NCI-H69 (cell line): ENCODE measurements around the gene GLA.

ENCODE experiments used
- DNase-seq: peaks from one replicate; lab custom pipeline; 2025; lab: John Stamatoyannopoulos, UW

Gene GLA

DNA sequence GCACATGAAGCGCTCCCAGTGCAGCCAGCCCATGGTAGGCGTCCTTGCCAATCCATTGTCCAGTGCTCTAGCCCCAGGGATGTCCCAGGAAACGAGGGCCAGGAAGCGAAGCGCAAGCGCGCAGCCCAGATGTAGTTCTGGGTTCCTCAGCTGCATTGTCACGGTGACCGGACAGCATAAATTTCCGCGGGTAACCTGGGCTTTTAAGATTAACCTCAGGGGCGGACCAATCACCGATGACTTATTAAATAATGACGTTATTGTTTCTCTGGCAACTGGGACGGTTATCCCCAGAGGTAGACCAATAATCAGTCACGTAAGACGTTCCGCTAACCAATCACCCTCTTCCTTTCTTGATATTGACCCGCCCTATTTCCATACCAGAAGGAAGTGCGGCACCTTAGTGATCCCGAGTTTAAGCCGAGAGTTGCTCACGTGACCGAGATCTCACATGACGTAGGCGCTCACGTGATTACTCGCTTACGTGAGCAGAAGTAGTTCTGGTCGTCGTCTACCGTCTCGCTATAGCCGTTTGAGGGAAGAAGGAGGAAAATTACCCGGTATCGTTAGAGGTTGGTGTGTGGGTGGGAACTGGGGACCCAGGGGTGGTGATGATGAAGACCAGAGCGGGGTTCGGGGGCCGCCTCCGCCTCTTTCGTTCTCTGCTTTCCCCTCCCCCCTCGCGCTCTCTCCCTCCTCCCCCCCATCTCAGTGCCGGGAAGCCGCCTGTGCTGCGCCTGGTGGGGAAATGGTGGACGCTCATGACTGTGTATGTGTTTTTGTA is at the start of gene GLA, which contains the start of gene HNRNPH2:
Gene GLA (minus strand): TSS at position 178 of the 784 bp plus-strand sequence. CDS start 22 bp downstream, at position 156.
Gene HNRNPH2 (plus strand): TSS at position 475 of the 784 bp plus-strand sequence. CDS start 3,767 bp downstream, outside the sequence.
- peak; percentile 98 for DNase-seq

DNA sequence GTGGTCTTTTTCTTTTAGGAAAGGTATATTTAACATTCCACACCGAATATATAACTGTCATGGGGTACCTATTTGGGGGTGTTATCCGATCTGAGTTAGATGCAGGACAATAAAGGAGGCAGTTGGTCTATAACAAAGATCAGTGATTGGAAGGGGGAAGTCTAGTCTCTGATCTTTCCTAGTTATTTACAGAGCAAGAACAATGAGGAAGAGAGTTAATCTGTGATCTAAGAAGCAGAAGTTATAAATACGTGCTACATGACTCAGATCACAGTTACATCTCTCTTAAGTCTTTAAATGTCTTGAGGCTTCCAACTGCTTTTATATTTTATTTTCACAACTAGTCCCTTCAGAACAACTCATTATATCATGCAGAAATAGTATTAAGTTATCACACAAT is 44.3 kb upstream of the GLA start:
- DNase-seq = no peak

DNA sequence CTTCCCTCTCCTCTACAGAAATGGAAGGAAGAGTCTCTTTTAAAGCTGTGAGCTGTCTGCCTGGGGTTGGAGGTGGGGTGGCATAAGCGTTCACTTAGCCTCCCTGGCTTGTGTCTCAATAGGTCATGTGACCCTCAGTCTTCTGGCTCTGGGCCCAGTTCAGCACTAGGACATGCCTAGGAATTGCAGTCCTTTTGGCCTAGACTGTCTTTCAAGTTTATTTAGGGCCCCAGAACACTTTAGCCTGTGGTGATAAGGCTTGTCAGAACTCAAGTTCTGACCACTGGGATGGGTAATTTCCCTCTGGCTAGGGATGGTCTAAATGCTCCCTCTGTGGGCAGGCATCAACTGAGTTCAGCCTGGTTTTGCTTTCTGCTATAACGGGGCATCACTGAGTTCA is 43.2 kb upstream of the GLA start:
- DNase-seq = no peak

DNA sequence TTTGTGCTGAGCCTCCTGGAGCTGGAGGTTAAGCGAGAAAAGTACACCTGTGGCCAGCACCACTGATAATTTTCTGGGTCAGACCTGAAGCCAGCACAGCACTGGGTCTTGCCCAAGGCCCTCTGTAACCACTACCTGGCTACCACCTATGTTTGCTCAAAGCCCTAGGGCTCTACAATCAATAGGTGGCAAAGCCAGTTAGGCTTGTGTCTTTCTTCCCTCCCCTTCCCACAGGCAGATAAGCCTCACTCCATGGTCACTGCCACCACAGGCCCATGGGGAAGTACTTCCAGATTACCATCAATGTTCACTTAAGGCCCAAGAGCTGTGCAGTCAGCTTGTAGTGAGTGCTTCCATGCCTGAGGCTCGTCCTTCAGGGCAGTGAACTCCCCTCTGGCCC is 42.4 kb upstream of the GLA start:
- no peak for DNase-seq

DNA sequence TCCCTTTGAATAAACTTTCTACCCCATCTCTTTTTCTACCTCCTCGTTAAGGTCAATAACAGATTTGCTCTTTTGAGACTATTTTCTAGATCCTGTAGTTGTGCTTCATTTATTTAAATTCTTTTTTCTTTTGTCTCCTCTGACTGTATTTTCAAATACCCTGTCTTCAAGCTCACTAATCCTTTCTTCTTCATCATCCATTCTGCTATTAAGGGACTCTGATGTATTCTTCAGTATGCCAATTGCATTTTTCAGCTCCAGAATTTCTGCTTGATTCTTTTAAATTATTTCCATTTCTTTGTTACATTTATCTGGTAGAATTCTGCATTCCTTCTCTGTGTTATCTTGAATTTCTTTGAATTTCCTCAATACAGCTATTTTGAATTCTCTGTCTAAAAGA is 41.6 kb upstream of the GLA start:
- DNase-seq = no peak

DNA sequence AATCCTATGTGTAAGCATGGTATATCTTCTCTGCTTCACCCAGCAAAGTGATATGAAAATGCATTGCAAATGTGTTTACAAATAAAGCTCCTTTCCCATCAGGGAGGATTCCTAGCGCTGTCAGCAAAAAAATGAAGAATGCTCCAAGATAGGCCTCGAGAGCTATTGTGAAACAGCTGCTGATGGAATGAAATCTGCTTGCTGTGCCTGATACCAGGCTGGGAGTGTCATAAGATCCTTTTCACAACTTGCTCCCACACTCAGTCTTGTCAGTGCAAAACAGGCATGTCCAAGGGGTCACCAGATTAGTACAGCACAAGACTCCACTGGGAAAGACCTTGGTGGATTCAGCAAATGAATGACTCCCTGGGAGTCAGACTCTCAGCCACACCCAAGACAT is 34.4 kb upstream of the GLA start:
- no peak for DNase-seq

DNA sequence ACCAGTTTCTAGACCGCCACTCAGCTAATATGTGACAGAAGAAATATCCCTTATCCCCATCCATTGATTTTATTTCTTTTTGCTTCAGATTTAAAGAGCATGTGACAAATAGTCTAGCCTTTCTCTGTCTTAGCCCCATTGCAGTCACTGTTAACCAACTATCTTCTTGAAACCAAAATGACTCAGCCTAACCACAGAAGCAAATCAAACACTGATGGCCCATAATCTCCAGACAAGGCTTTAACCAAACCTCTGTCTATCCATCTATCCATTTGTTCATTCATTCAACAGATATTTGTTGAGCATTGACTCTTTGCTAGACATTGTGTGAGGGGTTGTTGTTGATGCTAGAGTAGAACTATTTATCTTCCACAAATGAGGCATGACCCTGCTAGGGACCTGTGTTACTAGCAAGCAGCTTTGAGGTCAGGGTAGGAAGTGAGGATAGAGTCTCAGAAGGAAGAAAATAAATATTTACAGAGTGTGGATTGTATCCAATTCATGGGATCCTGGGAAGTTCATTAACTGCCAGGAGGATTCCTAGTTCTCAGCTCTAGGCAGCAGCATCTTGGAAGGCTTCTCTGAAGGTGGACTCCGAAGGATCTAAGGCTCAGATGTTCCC is 22.8 kb upstream of the GLA start:
- no peak for DNase-seq

DNA sequence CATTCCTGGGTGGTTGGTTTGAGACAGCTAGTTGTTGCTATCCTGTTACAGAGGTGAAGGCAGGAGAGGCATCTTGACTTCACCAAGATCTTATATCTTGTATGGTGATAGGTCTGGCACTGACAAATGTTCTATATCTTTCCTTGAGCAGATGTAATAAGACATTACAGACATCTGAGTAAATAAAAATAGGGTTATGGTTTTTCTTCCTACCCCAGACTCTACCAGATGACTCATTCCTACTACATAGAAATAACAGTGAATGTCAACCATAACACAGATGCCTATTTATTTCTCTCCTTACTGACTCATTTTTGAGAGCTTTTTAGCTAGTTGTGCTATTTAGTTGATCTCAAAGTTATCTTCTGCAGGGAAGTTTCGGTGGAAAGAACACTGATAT is 22.2 kb upstream of the GLA start:
- DNase-seq = no peak

DNA sequence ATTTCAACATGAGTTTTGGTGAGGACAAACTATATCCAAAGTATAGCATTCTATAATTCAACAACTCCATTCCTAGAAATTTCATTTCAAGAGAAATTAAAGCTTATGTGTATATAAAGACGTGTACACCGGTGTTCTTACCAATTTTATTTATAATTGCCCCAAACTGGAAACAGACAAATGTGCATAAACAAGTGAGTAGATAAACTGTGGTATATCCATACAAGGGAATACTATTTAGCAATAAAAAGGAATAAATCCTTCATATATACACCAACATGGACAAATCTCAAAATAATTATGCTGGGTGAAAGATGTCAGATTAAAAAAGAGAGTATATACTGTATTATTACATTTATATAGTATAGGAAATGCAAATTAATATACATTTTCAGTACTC is 20.2 kb upstream of the GLA start:
- DNase-seq = no peak

DNA sequence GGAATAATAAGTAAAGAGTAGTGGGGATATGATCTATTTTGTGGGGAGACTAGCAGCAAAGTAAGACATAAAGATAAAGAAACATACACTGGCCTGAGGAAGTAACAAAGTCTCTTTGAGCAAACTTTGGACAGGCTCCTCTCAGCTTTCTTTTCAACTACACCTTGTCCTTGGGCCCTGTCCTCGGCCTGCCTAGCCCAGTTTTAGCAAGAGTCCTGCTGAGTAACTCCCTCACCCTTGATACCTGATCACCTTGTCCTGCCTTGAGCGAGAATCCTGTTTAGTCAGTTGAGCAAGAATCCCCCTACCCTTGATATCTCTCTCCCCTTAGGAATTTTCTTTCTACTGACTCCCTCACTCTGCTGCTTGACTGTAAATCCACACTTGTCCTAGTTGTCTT is 11.8 kb upstream of the GLA start:
- DNase-seq = no peak

DNA sequence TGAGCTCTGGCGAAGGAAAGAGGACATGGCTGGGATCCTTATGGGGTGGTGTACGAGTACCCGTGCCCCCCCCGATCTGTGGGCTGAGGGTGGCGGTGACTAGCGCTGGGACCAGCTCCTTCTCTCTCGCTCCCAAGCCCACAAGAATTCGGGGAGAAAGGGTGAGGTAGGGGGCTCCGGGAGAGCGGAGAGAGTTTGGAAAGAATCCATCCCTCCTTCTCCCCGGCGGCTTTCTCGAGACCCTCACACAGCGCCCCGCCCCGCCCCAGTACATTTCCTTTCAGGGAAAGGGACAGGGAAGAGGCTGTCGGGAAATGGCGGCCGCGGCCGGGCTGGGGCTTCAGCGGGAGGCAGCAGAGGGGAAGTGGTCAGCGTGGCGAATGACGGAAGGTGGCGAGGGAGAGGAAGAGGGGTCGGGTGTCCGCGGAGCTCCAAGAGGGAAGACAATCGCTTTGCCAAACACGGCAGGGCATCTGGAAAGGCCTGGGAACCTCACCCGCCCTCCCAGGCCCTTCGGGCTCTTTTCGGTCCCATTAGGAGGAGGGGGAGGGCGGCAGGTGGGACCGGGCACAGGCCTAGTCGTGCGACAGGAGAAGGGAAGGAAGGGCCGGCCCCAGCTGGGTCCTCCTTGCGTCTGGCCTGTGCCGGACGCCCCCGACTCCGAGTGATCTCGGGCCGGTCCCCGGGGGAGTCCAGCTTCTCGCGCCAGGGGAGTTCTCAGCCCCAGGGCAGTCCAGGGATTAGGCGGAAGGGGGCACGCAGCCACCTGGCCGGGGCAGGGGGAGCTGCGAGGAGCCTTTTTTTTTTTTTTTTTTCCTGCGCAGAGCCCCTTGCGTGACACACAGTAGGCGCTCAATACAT is 10.5 kb upstream of the GLA start:
- DNase-seq = peak; percentile 72

DNA sequence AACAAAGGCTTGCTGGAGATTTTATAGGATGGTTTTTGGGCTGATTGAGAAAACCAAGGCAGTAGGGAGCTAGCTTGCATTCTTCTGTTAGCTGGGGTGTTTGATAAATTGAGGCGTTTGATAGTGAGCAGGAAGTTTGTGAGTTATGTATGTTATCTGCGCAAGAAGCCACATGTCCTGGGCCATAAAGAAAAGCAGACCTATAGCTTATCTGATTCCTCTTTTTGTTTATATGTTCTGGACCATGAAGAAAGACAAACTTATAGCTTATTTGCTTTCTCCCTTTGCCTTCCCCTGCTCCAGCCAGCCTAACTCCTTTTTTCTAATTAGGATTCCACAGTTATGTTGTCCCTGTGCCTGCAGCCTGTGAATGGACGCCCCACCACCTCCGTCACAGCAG is 9.5 kb upstream of the GLA start:
- no peak for DNase-seq

DNA sequence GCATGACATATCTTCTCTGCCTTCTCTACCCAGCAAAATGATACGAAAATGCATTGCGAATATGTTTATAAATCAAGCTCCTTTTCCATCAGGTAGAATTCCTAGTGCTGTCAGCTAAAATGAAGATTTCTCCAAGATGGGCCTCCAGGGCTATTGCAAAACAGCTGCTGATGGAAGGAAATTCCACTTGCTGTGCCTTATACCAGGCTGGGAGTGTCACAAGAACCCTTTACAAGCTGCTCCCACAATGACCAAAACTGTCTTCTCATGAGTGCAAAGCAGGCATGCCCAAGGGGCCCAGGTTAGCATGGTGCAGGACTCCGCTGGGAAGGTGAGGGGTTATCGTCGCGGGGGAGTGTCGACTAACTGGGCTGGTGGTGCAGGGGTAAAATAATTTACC is 9.0 kb upstream of the GLA start:
- DNase-seq = no peak

DNA sequence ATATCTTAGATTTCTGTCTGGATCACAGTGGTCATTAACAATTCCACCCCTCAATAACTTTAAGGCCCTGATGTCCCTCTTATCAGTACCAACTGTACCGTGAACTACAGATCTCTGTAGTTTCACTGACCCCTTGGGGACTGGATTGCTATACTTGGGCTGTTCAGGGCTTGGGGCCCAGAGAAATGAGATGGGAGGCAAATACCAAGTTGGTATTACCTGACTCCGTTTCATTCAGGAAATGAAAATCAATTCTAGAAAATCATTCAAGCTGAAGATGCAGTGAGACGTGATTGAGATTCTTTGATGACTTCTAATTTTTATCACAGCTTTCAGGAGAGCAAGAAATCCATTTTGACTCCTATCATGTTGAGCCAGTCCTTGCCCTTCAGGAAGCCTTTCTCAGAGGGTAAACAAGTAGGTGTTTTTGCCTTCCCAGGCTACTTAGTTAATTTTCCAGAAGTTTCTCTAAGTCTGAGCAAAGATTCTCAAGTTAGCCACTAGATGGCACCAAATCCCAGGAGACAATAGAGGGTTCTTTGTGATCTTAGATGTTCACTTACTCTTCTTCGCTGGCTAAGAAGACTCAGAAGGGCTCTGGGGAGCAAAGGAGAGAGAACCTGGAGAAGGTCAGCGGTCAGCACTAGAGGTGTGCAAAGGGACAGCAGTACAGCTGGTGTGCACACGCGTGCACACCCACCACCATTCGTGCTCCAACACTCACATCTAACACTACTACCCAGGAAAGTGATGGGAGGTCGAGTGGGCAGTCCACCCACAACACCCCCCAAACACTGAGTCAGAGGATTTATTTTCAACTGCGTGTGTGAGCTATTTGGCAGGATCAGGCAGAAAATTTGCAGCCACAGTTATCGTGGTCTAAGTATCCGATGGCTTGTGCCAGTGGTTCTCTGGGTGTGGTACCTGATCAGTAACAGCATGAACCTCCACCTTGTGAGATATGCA is 7.7 kb upstream of the GLA start:
- peak; percentile 67 for DNase-seq

DNA sequence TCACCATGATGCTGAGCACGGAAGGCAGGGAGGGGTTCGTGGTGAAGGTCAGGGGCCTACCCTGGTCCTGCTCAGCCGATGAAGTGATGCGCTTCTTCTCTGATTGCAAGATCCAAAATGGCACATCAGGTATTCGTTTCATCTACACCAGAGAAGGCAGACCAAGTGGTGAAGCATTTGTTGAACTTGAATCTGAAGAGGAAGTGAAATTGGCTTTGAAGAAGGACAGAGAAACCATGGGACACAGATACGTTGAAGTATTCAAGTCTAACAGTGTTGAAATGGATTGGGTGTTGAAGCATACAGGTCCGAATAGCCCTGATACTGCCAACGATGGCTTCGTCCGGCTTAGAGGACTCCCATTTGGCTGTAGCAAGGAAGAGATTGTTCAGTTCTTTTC is 4.3 kb upstream of the GLA start:
- DNase-seq = no peak

DNA sequence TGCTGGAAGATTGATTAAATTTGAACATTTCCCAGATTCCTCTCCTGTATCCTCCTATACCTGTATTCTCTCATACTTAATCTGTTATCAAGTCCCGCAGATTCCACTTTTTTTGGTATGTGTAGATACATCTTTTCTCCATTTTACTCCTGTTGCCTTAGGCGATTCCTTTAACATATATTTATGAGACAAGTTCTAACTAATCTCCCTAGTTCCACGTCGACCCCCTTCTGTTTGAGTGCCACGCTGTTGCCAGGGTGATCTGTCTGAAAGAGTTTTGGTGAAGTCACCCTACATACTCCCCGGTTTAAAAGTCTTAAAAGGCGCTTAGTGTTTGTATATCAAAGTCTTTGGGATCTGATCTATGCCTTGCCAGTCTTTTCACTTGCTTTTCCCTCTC is 2.7 kb upstream of the GLA start:
- peak; percentile 1 for DNase-seq

DNA sequence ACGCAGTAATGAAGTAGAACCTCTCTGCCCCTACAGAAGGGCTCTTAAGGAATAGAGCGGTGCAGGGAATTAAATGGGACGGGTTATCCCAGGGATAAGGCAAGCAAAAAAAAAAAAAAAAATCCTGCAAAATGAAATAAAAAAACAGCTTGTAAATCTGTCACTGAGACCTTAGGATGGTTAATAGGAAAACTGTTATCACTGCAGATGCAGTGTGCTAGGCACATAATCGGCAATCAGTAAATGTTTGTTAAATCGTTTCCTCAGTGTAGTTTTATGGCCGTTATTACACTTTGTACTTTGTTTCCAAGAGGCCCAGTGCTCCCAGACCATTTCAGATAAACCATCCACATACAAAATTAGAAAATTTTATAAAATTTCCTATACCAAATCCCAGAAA is 1.3 kb upstream of the GLA start:
- peak; percentile 23 for DNase-seq

DNA sequence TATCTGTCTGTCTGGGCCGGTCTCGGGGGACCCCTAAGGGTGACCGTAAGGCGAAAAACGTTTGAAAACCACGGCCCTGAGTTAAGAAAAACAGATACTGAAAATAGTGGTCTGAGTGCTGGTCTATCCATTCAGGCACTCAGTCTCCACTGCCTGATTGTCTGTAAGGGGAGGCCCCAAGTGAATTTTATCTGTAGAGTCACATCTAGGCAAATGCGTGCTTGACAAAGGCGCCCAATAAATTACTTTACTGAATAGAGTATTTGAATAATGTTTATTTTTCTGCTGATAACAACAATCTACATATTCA is 762 bp upstream of the GLA start:
- no peak for DNase-seq

DNA sequence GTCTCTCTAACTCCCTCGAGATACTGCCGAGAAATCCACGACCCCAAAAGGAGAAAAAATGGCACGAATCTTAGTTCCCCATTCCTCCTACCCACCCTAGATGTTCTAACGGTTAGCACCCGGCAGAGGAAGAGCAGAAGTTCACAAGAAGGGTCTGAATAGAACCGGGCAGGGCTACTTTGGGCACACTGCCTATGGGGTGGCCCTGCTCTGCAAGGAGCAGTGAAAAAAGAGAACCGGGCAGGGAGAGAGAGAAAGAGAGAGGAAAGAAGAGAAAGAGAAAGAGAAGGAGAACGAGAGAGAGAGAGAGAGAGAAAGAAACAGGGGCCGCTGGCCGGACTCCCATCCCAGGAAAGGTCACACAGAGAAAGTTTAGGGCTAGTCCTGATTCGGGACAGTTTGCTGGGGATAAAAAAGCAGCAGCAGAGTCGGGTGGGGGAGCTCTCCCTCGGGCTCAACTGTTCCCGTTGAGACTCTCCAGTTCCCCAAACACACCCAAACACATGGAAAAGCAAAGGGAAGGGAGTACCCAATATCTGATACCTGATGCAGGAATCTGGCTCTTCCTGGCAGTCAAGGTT is 468 bp downstream of the GLA start:
- DNase-seq = peak; percentile 1

DNA sequence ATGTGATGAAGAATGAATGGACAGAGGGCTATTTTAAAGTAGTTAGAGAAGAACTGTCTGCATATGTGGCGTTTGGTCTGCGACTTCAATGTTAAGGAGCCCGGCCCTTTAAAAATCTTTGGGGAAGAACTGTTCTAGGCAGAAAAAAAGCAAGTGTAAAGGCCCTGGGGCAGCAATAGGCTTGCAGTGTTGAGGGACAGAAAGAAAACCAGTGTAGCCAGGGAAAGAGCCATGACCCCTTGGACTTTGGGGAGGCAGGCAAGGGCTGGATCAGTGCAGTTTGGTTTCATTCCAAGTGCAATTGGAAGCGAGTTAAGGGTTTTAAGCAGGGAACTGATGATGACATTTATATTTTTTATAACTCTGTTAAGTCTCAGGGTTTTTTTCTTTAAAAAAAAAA is 7.9 kb downstream of the GLA start:
- DNase-seq = no peak

DNA sequence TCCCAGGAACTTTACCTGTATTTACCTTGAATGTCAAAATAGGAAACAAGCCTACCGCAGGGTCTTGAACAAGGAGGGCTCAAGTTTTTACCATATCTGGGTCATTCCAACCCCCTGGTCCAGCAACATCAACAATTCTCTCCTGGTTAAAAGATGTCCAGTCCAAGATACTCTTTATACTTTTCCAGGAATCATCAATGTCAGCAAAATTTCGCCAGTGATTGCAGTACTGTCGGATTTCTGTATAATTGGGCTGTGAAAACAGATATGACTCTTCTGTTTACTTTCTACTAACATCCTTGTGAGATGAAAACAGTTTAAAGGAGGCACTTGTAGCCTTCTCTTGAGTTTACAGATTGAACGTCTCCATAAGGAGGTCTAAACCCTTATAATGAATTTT is 9.0 kb downstream of the GLA start:
- DNase-seq = no peak
